A549 treated with CORT108297 at 1 μM for 4 hours (cell line): ENCODE measurements around the gene MYOF. TPM values are rescaled to one million over a fixed set of nuclear protein-coding genes. Genes with fewer than 3 reads are reported as not detected.

Source experiments
- total RNA-seq: library from RNA; stranded (reverse); fragments of 200-300 nt; extraction: Qiagen RNA extraction; gene quantifications from 5 replicates; pipeline ENCODE4 v1.2.3, GENCODE V29; 2022

Gene MYOF
- total RNA-seq, result 175 to 250 TPM (median 213 TPM) in 5 replicates

GRCh38 chr10:93482145-93482834 is at the start of gene MYOF:
Gene MYOF (minus strand): TSS chr10:93482334. CDS start chr10:93482194, 140 bp downstream.

DNA sequence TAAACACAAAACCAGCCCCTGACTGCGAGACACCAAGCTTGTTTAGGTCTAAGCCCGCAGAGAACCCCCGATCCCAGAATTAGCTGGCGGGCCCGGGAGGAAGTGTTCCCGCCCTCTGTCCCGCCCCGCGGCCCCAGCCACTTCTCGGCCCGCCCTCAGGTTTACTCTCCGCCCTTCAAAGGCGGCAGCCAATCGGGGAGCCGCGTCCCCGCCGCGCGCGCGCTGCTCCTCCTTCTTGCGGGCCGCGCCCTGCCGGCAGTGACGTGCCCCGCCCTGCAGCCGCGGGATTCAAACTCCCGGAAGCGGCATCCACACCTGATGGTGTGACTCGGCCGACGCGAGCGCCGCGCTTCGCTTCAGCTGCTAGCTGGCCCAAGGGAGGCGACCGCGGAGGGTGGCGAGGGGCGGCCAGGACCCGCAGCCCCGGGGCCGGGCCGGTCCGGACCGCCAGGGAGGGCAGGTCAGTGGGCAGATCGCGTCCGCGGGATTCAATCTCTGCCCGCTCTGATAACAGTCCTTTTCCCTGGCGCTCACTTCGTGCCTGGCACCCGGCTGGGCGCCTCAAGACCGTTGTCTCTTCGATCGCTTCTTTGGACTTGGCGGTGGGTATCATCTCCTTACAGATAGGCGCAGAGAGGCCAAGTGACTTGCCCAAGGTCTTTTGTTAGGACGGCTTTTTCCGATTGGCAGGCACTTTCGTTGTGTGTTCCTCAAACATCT is 14.3 kb upstream of the MYOF start, which contains the start of gene CEP55:
Gene CEP55, plus strand, starts transcription at position 291 of the 720 bp plus-strand sequence. CDS start 3,440 bp downstream, outside the sequence.

Other genes with a start within 250 kb of the MYOF start
- 55.6 to 80.3 TPM (median 65.6 TPM) in 5 replicates for gene CEP55, start 14.3 kb upstream of the MYOF start, total RNA-seq
- 0.14 to 0.25 TPM (median 0.22 TPM) in 5 replicates for gene FFAR4, start 84.3 kb upstream of the MYOF start, total RNA-seq
- 5.0 to 10.3 TPM (median 8.8 TPM) in 5 replicates for gene RBP4, start 118.9 kb upstream of the MYOF start, total RNA-seq
- gene PDE6C, start 130.2 kb upstream of the MYOF start, total RNA-seq, result not detected in 5 replicates
- gene FRA10AC1, start 220.3 kb upstream of the MYOF start, total RNA-seq, result 5.3 to 6.6 TPM (median 5.8 TPM) in 5 replicates